Measurements from ENCODE around the gene ALPK1. TPM values are rescaled to one million over a fixed set of nuclear protein-coding genes. Genes with fewer than 3 reads are reported as not detected.

The ALPK1 gene
- total and polyA plus RNA-seq, 2 of the 8 experiments (the other 6 are each of a cell fraction or from before 2014, with no cell fraction given), result 0.08 to 0.43 TPM

GRCh38 chr4:112277220-112277619 is 19.9 kb upstream of the ALPK1 start (continued):
- no peak for TF ChIP-seq CHD7 (IDR thresholded peaks at IDR 0.05; ENCODE audit: insufficient replicate concordance, low read length)
- TF ChIP-seq ZNF274 (IDR thresholded peaks at IDR 0.05; ENCODE audit: borderline replicate concordance, extremely low read depth, low read length), result no peak
- TF ChIP-seq TCF12 (IDR thresholded peaks at IDR 0.05; ENCODE audit: low read depth, low read length), result no peak
- no peak for TF ChIP-seq RXRA (IDR thresholded peaks at IDR 0.05; ENCODE audit: insufficient read depth, low read depth, low read length)
- no peak for TF ChIP-seq E2F6 (IDR thresholded peaks at IDR 0.05)
- no peak for TF ChIP-seq SP2 (IDR thresholded peaks at IDR 0.05; ENCODE audit: low read length)
- no peak for TF ChIP-seq POLR2A (IDR thresholded peaks at IDR 0.05; ENCODE audit: control extremely low read depth in 1 of 2, low read depth in 2 of 2, low read length in 2 of 2)
- no peak for TF ChIP-seq CHD2 (IDR thresholded peaks at IDR 0.05; ENCODE audit: low read length)
- TF ChIP-seq BRCA1 (IDR thresholded peaks at IDR 0.05; ENCODE audit: low read depth, low read length), result no peak
- no peak for TF ChIP-seq YY1 (IDR thresholded peaks at IDR 0.05; ENCODE audit: low read depth, low read length)
